K562 (cell line): ENCODE measurements around the gene SARS2.

Source experiments
- CBX5 ChIP-seq: IDR thresholded peaks from 2 replicates; pipeline ENCODE4 v1.6.1; 2014; ENCODE audit warnings: low read depth, borderline replicate concordance
- E2F1 ChIP-seq: sonication (generic); formaldehyde crosslinking; IDR thresholded peaks from 2 replicates; pipeline ENCODE4 v1.8.1; 2023; ENCODE audit warnings: mild to moderate bottlenecking, missing genetic modification reagents, moderate library complexity
- ELF1 ChIP-seq: fragments of 200-800 bp; sonication (Bioruptor generic); IDR thresholded peaks from 2 replicates; pipeline ENCODE4 v1.6.1; 2016; ENCODE audit warnings: missing genetic modification characterization, missing compliant biosample characterization
- MLX ChIP-seq, 2 experiments: fragments of 450-650 bp in 1 of 2; sonication (generic) in 1 of 2; formaldehyde crosslinking; conservative IDR thresholded peaks; 2 replicates each; pipeline versions ENCODE4 v1.4.0 to v1.8.1; 2020 to 2022; ENCODE audit warnings: mild to moderate bottlenecking in 1 of 2, missing genetic modification reagents in 1 of 2
- NFIC ChIP-seq: fragments of 450-650 bp; IDR thresholded peaks from 2 replicates; pipeline ENCODE4 v1.6.1; 2017; ENCODE audit warnings: mild to moderate bottlenecking, inconsistent platforms
- PRMT5 ChIP-seq: sonication (generic); formaldehyde crosslinking; IDR thresholded peaks from 2 replicates; pipeline ENCODE4 v1.5.0; 2020; ENCODE audit warnings: missing genetic modification reagents
- SUPT5H ChIP-seq: fragments of 450-650 bp; IDR thresholded peaks from 2 replicates; pipeline ENCODE4 v1.6.1; 2016
- USF2 ChIP-seq: sonication (generic); formaldehyde crosslinking; IDR thresholded peaks from 2 replicates; pipeline ENCODE4 v1.5.0; 2020; ENCODE audit warnings: missing genetic modification reagents
- TF ChIP-seq, protein P1 (sequence below): sonication (generic); formaldehyde crosslinking; IDR thresholded peaks from 2 replicates; pipeline ENCODE4 v1.8.0; 2023; ENCODE audit warnings: mild to moderate bottlenecking, missing genetic modification reagents
- TF ChIP-seq, protein P2 (sequence below): fragments of 250-450 bp; sonication (Bioruptor Pico); IDR thresholded peaks from 2 replicates; pipeline ENCODE4 v1.5.0; 2022; ENCODE audit warnings: mild to moderate bottlenecking
- TF ChIP-seq, protein P3 (sequence below), 3 experiments: IDR thresholded peaks in 2 of 3; conservative IDR thresholded peaks in 1 of 3; 2 replicates each; pipeline ENCODE4 v1.5.1; 2011 to 2012; ENCODE audit warnings: low read length in 3 of 3, mild to moderate bottlenecking in 3 of 3, control low read depth in 2 of 3, improper control_type of control experiment in 1 of 3, inconsistent platforms in 1 of 3, low read depth in 1 of 3, mixed read lengths in 1 of 3, moderate library complexity in 1 of 3; ENCODE audit not compliant: insufficient read depth in 2 of 3

DNA sequence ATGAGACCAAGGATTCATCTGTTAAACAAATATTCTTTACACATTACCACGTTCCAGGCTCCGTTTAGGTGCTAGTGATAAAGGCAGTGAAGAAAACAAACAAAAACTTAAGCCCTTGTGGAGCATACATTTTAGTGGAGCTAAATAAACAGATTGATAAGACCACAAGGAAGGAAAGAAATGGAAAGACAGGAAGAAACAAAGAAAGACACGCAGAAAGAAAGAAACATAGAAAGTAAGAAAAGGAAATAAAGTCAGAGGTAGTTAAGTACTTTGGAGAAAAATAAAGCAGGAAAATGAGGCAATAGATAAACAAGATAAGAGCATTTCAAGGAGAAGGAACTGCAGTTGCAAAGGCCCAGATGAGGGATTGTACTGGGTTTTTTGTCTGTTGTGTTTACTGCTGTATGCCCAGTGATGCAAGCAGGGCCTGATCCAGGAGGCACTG lies 29.8 kb downstream of the SARS2 start:
- no peak for TF ChIP-seq E2F1 (CRISPR knock-in tag)
- no peak for TF ChIP-seq ELF1 (tag)
- TF ChIP-seq PRMT5: no peak
- TF ChIP-seq SUPT5H: no peak
- TF ChIP-seq, protein P1, sequence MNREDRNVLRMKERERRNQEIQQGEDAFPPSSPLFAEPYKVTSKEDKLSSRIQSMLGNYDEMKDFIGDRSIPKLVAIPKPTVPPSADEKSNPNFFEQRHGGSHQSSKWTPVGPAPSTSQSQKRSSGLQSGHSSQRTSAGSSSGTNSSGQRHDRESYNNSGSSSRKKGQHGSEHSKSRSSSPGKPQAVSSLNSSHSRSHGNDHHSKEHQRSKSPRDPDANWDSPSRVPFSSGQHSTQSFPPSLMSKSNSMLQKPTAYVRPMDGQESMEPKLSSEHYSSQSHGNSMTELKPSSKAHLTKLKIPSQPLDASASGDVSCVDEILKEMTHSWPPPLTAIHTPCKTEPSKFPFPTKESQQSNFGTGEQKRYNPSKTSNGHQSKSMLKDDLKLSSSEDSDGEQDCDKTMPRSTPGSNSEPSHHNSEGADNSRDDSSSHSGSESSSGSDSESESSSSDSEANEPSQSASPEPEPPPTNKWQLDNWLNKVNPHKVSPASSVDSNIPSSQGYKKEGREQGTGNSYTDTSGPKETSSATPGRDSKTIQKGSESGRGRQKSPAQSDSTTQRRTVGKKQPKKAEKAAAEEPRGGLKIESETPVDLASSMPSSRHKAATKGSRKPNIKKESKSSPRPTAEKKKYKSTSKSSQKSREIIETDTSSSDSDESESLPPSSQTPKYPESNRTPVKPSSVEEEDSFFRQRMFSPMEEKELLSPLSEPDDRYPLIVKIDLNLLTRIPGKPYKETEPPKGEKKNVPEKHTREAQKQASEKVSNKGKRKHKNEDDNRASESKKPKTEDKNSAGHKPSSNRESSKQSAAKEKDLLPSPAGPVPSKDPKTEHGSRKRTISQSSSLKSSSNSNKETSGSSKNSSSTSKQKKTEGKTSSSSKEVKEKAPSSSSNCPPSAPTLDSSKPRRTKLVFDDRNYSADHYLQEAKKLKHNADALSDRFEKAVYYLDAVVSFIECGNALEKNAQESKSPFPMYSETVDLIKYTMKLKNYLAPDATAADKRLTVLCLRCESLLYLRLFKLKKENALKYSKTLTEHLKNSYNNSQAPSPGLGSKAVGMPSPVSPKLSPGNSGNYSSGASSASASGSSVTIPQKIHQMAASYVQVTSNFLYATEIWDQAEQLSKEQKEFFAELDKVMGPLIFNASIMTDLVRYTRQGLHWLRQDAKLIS (CRISPR knock-in tag): no peak
- TF ChIP-seq NFIC: no peak
- no peak for TF ChIP-seq CBX5
- TF ChIP-seq USF2 (CRISPR knock-in tag): no peak
- no peak for TF ChIP-seq MLX (CRISPR knock-in tag; conservative IDR thresholded peaks at IDR 0.05)
- TF ChIP-seq, protein P2, sequence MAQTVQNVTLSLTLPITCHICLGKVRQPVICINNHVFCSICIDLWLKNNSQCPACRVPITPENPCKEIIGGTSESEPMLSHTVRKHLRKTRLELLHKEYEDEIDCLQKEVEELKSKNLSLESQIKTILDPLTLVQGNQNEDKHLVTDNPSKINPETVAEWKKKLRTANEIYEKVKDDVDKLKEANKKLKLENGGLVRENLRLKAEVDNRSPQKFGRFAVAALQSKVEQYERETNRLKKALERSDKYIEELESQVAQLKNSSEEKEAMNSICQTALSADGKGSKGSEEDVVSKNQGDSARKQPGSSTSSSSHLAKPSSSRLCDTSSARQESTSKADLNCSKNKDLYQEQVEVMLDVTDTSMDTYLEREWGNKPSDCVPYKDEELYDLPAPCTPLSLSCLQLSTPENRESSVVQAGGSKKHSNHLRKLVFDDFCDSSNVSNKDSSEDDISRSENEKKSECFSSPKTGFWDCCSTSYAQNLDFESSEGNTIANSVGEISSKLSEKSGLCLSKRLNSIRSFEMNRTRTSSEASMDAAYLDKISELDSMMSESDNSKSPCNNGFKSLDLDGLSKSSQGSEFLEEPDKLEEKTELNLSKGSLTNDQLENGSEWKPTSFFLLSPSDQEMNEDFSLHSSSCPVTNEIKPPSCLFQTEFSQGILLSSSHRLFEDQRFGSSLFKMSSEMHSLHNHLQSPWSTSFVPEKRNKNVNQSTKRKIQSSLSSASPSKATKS (CRISPR knock-in tag): no peak
- TF ChIP-seq, protein P3, sequence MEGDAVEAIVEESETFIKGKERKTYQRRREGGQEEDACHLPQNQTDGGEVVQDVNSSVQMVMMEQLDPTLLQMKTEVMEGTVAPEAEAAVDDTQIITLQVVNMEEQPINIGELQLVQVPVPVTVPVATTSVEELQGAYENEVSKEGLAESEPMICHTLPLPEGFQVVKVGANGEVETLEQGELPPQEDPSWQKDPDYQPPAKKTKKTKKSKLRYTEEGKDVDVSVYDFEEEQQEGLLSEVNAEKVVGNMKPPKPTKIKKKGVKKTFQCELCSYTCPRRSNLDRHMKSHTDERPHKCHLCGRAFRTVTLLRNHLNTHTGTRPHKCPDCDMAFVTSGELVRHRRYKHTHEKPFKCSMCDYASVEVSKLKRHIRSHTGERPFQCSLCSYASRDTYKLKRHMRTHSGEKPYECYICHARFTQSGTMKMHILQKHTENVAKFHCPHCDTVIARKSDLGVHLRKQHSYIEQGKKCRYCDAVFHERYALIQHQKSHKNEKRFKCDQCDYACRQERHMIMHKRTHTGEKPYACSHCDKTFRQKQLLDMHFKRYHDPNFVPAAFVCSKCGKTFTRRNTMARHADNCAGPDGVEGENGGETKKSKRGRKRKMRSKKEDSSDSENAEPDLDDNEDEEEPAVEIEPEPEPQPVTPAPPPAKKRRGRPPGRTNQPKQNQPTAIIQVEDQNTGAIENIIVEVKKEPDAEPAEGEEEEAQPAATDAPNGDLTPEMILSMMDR (IDR thresholded peaks at IDR 0.05 in 2 of 3, conservative IDR thresholded peaks at IDR 0.05 in 1 of 3; ENCODE audit: insufficient read depth in 2 of 3, low read depth in 1 of 3, low read length in 3 of 3): no peak
